GM19468 (cell line): Measurements from ENCODE around the gene LIF.

Source experiments
- ATAC-seq: cut with Tn5 transposase; IDR thresholded peaks from one replicate; pipeline ENCODE4 v1.9.1; 2021; ENCODE audit warnings: mild to moderate bottlenecking, moderate library complexity, moderate number of reproducible peaks; ENCODE audit not compliant: unreplicated experiment; ENCODE audit errors: extremely low read depth

The LIF gene

DNA sequence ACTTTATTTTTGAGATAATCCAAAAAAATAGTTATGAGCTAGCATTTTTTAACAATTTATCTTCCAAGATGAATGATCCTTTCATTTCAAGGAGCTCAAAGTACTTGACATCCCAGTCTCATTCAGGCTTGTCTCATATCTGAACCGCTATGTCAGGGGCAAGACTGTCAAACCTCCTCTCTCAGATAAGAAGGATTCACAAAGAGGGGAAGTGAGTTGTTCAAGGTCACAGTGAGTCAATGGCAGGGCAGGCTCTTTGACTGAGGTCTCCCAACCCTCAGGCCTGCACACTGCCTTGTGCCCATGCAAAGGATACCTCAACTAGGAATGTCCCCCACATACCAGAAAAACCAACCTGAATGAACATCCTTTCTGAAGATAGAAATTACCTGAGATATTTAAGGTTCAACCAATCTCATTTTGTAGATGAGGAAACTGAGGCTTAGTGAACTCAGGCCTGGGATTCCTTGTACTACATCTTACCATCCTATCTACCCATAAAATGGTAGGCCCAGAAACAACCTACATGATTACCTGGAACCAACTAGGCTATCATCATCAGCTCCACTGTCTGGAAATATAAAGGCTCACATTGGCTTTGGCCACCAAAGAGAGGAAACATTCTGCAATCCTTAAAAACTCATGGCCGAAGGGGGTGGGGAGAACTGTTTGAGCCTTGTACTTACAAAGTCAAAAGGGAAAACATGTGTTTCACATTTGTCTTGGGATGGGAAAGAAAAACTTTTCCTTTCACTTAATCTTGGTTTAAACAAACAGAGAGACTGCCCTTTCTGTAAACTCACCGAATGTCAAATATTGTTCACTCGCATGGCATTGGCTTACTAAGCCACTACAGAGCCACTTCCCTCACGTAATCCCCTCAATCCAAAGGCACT lies 51.1 kb downstream of the LIF start:
- ATAC-seq = no peak

DNA sequence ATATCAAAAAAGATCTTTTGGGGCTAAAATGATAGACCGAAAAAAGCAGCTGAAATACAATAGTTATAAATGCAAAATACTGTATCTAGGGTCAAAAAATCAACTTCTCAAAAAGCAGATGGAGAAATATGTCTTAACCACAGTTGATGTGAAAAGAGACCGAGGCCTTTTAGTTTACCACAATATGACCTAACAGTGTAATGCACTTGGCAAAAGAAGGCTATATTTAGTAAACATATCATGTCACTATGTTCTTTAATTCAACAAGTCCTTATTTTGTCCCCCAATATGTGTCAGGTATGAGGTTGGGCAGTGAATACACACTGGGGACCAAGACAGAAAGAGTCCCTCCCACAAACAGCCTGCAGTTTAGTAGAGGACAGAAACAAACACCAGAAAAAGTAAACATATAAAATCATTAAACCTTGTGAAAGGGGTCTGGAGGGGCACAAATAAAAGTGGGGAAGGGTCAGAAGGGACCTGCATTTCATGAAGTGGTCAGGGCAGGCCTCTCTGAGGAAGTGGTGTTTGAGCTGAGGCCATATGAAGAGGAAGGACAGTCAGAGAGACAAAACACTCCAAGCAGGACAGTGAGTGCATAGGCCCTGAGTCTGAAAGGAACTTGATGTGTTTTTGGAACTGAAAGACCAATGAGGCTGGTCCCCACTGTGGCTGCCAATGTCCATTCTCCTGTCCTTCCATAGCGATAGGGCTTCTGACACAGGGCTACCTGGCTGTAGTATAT lies 53.4 kb downstream of the LIF start:
- no peak for ATAC-seq

DNA sequence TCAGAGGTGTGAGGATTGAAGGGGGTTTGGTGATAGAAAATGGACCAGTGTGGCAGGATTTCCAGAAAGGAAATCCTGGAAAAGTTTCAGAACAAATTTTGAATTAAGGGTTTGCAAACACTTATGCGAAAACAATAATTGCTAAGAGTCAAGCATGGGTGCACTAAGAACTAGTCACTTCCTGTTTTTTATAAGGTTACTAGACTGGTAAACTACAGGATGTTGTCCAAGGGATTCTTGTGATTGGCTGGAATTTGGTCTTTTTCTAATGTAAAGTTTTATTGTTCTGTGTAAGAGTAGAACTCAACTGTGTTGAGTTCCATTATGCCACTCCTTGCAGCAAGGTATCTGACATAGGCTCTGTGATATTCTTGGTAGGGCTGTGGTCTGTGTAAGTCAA lies 54.1 kb downstream of the LIF start:
- ATAC-seq = no peak

DNA sequence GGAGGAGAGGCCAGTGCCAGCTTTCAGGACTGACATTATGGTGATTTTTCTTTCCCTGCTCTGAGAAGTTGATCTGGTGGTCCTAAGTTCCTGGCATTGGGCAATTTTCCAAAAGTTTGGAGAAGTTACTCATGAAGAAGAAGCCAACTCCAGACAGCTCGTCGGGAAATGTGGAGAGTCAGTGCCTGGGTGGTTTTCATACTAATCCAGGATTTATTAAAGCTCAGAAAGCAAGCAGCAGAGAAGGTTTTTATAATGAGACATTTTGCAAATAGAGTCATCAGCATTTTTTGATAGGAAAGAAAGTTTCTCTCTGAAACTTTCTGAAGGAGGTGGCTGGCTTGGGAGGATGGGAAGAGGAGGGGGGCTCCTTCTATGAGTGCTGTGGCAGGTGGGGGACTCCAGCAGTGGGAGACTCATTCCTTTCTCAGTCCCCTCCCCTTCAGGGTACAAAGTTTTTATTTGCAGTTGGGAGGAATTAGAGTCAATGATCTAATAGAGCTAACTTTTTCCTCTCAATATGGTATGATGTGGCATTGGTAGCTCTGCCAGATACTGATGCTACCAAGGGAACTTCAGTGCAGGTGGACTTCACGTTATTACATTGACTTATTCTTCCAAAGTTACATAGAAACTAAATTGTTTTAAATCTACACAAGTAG lies 55.4 kb downstream of the LIF start:
- no peak for ATAC-seq

DNA sequence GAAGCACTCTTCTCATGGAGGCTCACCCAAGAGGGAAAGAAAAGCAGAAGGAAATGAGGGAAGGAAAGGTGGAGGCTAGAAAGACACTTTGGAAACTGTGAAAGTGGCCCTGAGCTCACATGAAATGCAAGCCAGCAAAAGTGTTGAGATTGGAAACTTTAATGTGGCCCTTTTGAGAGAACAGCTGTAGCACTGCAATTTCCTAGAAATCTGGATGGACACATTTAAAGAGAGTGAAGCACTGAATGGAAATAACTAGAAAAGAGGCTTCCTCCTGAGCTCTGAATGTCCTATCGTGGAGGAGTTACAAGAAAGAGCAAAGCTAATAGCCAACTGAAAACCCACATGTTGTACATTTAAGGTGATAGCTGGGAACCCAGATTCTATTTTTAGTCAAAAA lies 56.0 kb downstream of the LIF start:
- no peak for ATAC-seq
